Neural crest cell (in vitro differentiated cells): ENCODE data around the gene LRRC10B. TPM values are rescaled to one million over a fixed set of nuclear protein-coding genes. Genes with fewer than 3 reads are reported as not detected.

ENCODE experiments used
- DNase-seq: peaks from one replicate; pipeline ENCODE4 v3.0.0; 2021; ENCODE audit warnings: low read depth, mixed read lengths, low spot score
- H3K27ac Mint-ChIP-seq: one replicate; pipeline ENCODE4 v1.8.0; 2021; ENCODE audit warnings: mild to moderate bottlenecking, mixed read lengths; ENCODE audit not compliant: unreplicated experiment
- H3K27me3 Mint-ChIP-seq: 2 replicates; pipeline ENCODE4 v1.8.0; 2021; ENCODE audit warnings: low read depth, mild to moderate bottlenecking, mixed read lengths
- H3K36me3 Mint-ChIP-seq: 2 replicates; pipeline ENCODE4 v1.8.0; 2021; ENCODE audit warnings: low read depth, mild to moderate bottlenecking, mixed read lengths
- H3K4me1 Mint-ChIP-seq: 2 replicates; pipeline ENCODE4 v1.8.0; 2021; ENCODE audit warnings: mixed read lengths
- H3K4me3 Mint-ChIP-seq: one replicate; pipeline ENCODE4 v1.8.0; 2021; ENCODE audit warnings: mild to moderate bottlenecking, mixed read lengths
- H3K9me3 Mint-ChIP-seq: 2 replicates; pipeline ENCODE4 v1.8.0; 2021; ENCODE audit warnings: mixed read lengths
- CTCF ChIP-seq: fragments of 200-600 bp; sonication (generic); conservative IDR thresholded peaks from 2 replicates; pipeline ENCODE4 v1.5.0; 2021; ENCODE audit warnings: antibody characterized with exemption, mild to moderate bottlenecking
- total RNA-seq: library from RNA; stranded (reverse); gene quantifications from 2 replicates; pipeline ENCODE4 v1.2.1, GENCODE V29; 2021

The LRRC10B gene
- total RNA-seq, 1 donor from 2014 or later: 2.9 TPM

GRCh38 chr11:61524963-61525587 lies 16.5 kb downstream of the LRRC10B start:
- DNase-seq: no peak
- Mint-ChIP-seq H3K27ac (peak overlapping the region; percentile 38), H3K27me3 (no peaks in the 10 kb centered on the region), H3K9me3 (no peaks in the 10 kb centered on the region), H3K4me1 (peaks cover 13% of the 10 kb centered on the region), H3K4me3 (no peak overlapping the region), H3K36me3 (no peaks in the 10 kb centered on the region)
- no peak for TF ChIP-seq CTCF

- Mint-ChIP-seq H3K36me3 (no peaks in the 10 kb centered on the region), H3K4me3 (no peak overlapping the region), H3K9me3 (no peaks in the 10 kb centered on the region), H3K27me3 (no peaks in the 10 kb centered on the region), H3K4me1 (peaks cover 16% of the 10 kb centered on the region), H3K27ac (no peak overlapping the region)
- TF ChIP-seq CTCF: no peak
- no peak for DNase-seq
Observed at GRCh38 chr11:61526229-61526628, 17.7 kb downstream of the LRRC10B start.

- peaks cover 16% of the 10 kb centered on the region for H3K4me1 Mint-ChIP-seq
- no peak for DNase-seq
- no peaks in the 10 kb centered on the region for H3K27me3 Mint-ChIP-seq
- no peak overlapping the region for H3K27ac Mint-ChIP-seq
- H3K4me3 Mint-ChIP-seq: no peak overlapping the region
- no peak for TF ChIP-seq CTCF
- H3K36me3 Mint-ChIP-seq: no peaks in the 10 kb centered on the region
- no peaks in the 10 kb centered on the region for H3K9me3 Mint-ChIP-seq
Observed at GRCh38 chr11:61526956-61527731, 18.6 kb downstream of the LRRC10B start.

GRCh38 chr11:61528114-61528513 lies 19.6 kb downstream of the LRRC10B start:
- H3K9me3 Mint-ChIP-seq: no peaks in the 10 kb centered on the region
- no peak for DNase-seq
- no peaks in the 10 kb centered on the region for H3K27me3 Mint-ChIP-seq
- no peak overlapping the region for H3K27ac Mint-ChIP-seq
- no peaks in the 10 kb centered on the region for H3K36me3 Mint-ChIP-seq
- TF ChIP-seq CTCF: no peak
- no peak overlapping the region for H3K4me3 Mint-ChIP-seq
- peaks cover 16% of the 10 kb centered on the region for H3K4me1 Mint-ChIP-seq

GRCh38 chr11:61529537-61530225 lies 21.1 kb downstream of the LRRC10B start:
- Mint-ChIP-seq H3K4me3 (no peak overlapping the region), H3K9me3 (no peaks in the 10 kb centered on the region), H3K27ac (no peak overlapping the region), H3K4me1 (peaks cover 16% of the 10 kb centered on the region), H3K36me3 (no peaks in the 10 kb centered on the region), H3K27me3 (no peaks in the 10 kb centered on the region)
- TF ChIP-seq CTCF: no peak
- DNase-seq: no peak
